ENCODE data around the gene CEP57. TPM values are rescaled to one million over a fixed set of nuclear protein-coding genes. Genes with fewer than 3 reads are reported as not detected.

Gene CEP57
- total RNA-seq, 1 experiment from 2014 or later: 38.1 TPM

GRCh38 chr11:95796501-95796900 is 6.2 kb downstream of the CEP57 start:
- H3K36me3 ChIP-seq (ENCODE audit: low read depth, low read length): peaks cover 21% of the 10 kb centered on the region
- no peak overlapping the region for H3K4me2 ChIP-seq (ENCODE audit: low read length)
- H3K79me2 ChIP-seq (ENCODE audit: low read length): peaks cover 58% of the 10 kb centered on the region
- peaks cover 29% of the 10 kb centered on the region for H3K4me1 ChIP-seq (ENCODE audit: insufficient read depth, low read length)
- TF ChIP-seq CTCF (conservative IDR thresholded peaks at IDR 0.05; ENCODE audit: low read depth, low read length) (no peak), EZH2phosphoT487 (IDR thresholded peaks at IDR 0.05; ENCODE audit: borderline replicate concordance, low read length) (no peak), EZH2 (IDR thresholded peaks at IDR 0.05; ENCODE audit: low read length, unreplicated experiment) (no peak)
- H4K20me1 ChIP-seq (ENCODE audit: low read length): 0 out of 2 replicates have a peak, but pooled peaks cover 8% of the 10 kb centered on the region
- no peak overlapping the region for H3K9ac ChIP-seq (ENCODE audit: low read length)
- DNase-seq (no peak), ATAC-seq (no peak)
- no peaks in the 10 kb centered on the region for H3F3A ChIP-seq (ENCODE audit: low read length, unreplicated experiment)
- CTCF ChIA-PET: no interaction called here
- no peak overlapping the region for H3K27ac ChIP-seq (ENCODE audit: low read length)
- POLR2A ChIA-PET (ENCODE audit: unreplicated experiment): no interaction called here
- no peak overlapping the region for H2AFZ ChIP-seq (ENCODE audit: low read length)
- intact Hi-C loops (cut with micrococcal nuclease): no loop called here
- H3K4me3 ChIP-seq (ENCODE audit: low read length): no peak overlapping the region
- no peaks in the 10 kb centered on the region for H3K9me3 ChIP-seq (ENCODE audit: low read length)
- no peaks in the 10 kb centered on the region for H3K27me3 ChIP-seq (ENCODE audit: low read length)
- no TSS peak for BruUV-seq (replicated peaks)
- H3K9me2 ChIP-seq (replicated peaks; ENCODE audit: low read length): no peaks in the 10 kb centered on the region

- CTCF ChIA-PET: no interaction called here
- Histone ChIP-seq H3K9ac (ENCODE audit: low read length) (no peak overlapping the region), H3K4me3 (ENCODE audit: low read length) (no peak overlapping the region), H3K27me3 (ENCODE audit: low read length) (no peaks in the 10 kb centered on the region), H3K27ac (ENCODE audit: low read length) (no peak overlapping the region), H3K9me3 (ENCODE audit: low read length) (no peaks in the 10 kb centered on the region), H3K36me3 (ENCODE audit: low read depth, low read length) (peaks cover 21% of the 10 kb centered on the region), H4K20me1 (ENCODE audit: low read length) (0 out of 2 replicates have a peak, but pooled peaks cover 4% of the 10 kb centered on the region), H3K79me2 (ENCODE audit: low read length) (peaks cover 27% of the 10 kb centered on the region), H3K4me2 (ENCODE audit: low read length) (no peak overlapping the region), H3K9me2 (replicated peaks; ENCODE audit: low read length) (no peaks in the 10 kb centered on the region), H3F3A (ENCODE audit: low read length, unreplicated experiment) (no peaks in the 10 kb centered on the region), H3K4me1 (ENCODE audit: insufficient read depth, low read length) (peaks cover 3% of the 10 kb centered on the region), H2AFZ (ENCODE audit: low read length) (no peak overlapping the region)
- BruUV-seq (replicated peaks): no TSS peak
- ATAC-seq (no peak), DNase-seq (no peak)
- TF ChIP-seq EZH2phosphoT487 (IDR thresholded peaks at IDR 0.05; ENCODE audit: borderline replicate concordance, low read length) (no peak), CTCF (conservative IDR thresholded peaks at IDR 0.05; ENCODE audit: low read depth, low read length) (no peak), EZH2 (IDR thresholded peaks at IDR 0.05; ENCODE audit: low read length, unreplicated experiment) (no peak)
- intact Hi-C loops (cut with micrococcal nuclease): no loop called here
- POLR2A ChIA-PET (ENCODE audit: unreplicated experiment): no interaction called here
These were observed 9.2 kb downstream of the CEP57 start for GRCh38 chr11:95799546-95799945.

GRCh38 chr11:95800438-95800837 is 10.1 kb downstream of the CEP57 start:
- Histone ChIP-seq H3K36me3 (ENCODE audit: low read depth, low read length) (peaks cover 29% of the 10 kb centered on the region), H3K4me3 (ENCODE audit: low read length) (no peak overlapping the region), H3K27ac (ENCODE audit: low read length) (no peak overlapping the region), H3K9me3 (ENCODE audit: low read length) (no peaks in the 10 kb centered on the region), H3K4me2 (ENCODE audit: low read length) (no peak overlapping the region), H2AFZ (ENCODE audit: low read length) (no peak overlapping the region), H3K4me1 (ENCODE audit: insufficient read depth, low read length) (no peaks in the 10 kb centered on the region), H3K9ac (ENCODE audit: low read length) (no peak overlapping the region), H3K9me2 (replicated peaks; ENCODE audit: low read length) (no peaks in the 10 kb centered on the region), H3F3A (ENCODE audit: low read length, unreplicated experiment) (no peaks in the 10 kb centered on the region), H4K20me1 (ENCODE audit: low read length) (no peaks in the 10 kb centered on the region), H3K79me2 (ENCODE audit: low read length) (peaks cover 18% of the 10 kb centered on the region), H3K27me3 (ENCODE audit: low read length) (no peaks in the 10 kb centered on the region)
- CTCF ChIA-PET: no interaction called here
- no peak for TF ChIP-seq EZH2phosphoT487 (IDR thresholded peaks at IDR 0.05; ENCODE audit: borderline replicate concordance, low read length)
- TF ChIP-seq EZH2 (IDR thresholded peaks at IDR 0.05; ENCODE audit: low read length, unreplicated experiment): no peak
- no peak for TF ChIP-seq CTCF (conservative IDR thresholded peaks at IDR 0.05; ENCODE audit: low read depth, low read length)
- POLR2A ChIA-PET (ENCODE audit: unreplicated experiment): no interaction called here
- intact Hi-C loops (cut with micrococcal nuclease): no loop called here
- no peak for ATAC-seq
- DNase-seq: no peak
- no TSS peak for BruUV-seq (replicated peaks)
